Measurements from ENCODE around the gene ZNF274. TPM values are rescaled to one million over a fixed set of nuclear protein-coding genes. Genes with fewer than 3 reads are reported as not detected.

Gene ZNF274
- total and polyA plus RNA-seq, 10 of the 15 experiments (the other 5 are each of a cell fraction or from before 2014, with no cell fraction given): 2.7 to 17.6 (median 14.3) TPM

DNA sequence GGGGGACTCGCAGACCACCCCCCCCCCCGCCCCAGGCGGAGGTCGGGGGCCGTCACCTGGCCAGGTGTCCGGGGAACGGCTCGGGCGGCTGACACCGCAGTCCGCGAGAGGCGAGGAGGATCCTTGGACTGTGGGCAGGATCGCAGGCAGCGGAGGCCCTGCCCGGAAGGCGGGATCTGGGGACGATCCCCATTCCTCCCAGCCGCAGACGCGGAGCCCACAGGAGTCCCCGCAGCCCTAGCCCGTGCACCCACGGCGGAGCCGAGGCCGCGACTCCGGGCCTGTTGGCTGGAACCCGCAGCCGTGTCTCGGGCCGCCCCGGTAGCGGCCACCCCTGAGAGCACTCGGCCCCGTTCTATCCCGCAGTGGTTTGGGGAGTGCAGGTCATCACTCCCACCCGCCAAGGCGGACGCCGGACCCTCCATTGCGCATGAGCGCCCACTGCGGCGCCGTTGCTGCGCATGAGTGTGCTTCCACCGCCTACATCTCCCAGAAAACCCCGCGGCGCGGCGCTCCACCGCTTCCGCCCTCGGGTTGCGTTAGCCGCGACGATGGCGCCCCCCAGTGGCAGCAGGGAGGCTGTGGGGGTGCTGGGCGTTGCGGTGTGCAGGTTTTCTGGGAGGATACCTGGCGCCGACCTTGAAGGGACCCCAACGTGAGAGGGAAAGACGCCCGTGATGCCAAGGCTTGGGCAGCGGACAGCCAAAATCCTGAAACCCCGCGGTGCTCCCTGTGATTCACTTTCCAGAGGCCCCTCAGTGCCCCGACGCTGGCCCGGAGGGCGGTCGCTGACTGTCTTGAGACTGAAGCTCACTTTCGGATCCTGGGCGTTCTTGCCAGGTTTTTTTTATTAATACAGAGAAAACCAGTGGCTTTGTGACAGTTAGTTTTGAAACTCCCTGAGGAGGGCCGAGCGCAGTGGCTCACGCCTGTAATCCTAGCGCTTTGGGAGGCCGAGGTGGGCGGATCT, 27.9 kb upstream of the ZNF274 start (continued):
- TF ChIP-seq, protein P1, sequence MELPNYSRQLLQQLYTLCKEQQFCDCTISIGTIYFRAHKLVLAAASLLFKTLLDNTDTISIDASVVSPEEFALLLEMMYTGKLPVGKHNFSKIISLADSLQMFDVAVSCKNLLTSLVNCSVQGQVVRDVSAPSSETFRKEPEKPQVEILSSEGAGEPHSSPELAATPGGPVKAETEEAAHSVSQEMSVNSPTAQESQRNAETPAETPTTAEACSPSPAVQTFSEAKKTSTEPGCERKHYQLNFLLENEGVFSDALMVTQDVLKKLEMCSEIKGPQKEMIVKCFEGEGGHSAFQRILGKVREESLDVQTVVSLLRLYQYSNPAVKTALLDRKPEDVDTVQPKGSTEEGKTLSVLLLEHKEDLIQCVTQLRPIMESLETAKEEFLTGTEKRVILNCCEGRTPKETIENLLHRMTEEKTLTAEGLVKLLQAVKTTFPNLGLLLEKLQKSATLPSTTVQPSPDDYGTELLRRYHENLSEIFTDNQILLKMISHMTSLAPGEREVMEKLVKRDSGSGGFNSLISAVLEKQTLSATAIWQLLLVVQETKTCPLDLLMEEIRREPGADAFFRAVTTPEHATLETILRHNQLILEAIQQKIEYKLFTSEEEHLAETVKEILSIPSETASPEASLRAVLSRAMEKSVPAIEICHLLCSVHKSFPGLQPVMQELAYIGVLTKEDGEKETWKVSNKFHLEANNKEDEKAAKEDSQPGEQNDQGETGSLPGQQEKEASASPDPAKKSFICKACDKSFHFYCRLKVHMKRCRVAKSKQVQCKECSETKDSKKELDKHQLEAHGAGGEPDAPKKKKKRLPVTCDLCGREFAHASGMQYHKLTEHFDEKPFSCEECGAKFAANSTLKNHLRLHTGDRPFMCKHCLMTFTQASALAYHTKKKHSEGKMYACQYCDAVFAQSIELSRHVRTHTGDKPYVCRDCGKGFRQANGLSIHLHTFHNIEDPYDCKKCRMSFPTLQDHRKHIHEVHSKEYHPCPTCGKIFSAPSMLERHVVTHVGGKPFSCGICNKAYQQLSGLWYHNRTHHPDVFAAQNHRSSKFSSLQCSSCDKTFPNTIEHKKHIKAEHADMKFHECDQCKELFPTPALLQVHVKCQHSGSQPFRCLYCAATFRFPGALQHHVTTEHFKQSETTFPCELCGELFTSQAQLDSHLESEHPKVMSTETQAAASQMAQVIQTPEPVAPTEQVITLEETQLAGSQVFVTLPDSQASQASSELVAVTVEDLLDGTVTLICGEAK (IDR thresholded peaks at IDR 0.05; ENCODE audit: borderline replicate concordance): 0 out of 2 replicates have a peak, but pooled peaks have one; percentile 36
- no peak for TF ChIP-seq STAT1 (conservative IDR thresholded peaks at IDR 0.05)
- TF ChIP-seq, protein P2, sequence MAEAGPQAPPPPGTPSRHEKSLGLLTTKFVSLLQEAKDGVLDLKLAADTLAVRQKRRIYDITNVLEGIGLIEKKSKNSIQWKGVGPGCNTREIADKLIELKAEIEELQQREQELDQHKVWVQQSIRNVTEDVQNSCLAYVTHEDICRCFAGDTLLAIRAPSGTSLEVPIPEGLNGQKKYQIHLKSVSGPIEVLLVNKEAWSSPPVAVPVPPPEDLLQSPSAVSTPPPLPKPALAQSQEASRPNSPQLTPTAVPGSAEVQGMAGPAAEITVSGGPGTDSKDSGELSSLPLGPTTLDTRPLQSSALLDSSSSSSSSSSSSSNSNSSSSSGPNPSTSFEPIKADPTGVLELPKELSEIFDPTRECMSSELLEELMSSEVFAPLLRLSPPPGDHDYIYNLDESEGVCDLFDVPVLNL (IDR thresholded peaks at IDR 0.05; ENCODE audit: low read depth, low read length): no peak
- no peak for TF ChIP-seq SMAD5 (IDR thresholded peaks at IDR 0.05; ENCODE audit: low read depth)
- TF ChIP-seq ZNF217 (IDR thresholded peaks at IDR 0.05): no peak
- TF ChIP-seq EP300 (IDR thresholded peaks at IDR 0.05; ENCODE audit: borderline replicate concordance in 1 of 2, control insufficient read depth in 1 of 2, low read depth in 2 of 2, low read length in 2 of 2): no peak
- TF ChIP-seq IKZF2 (IDR thresholded peaks at IDR 0.05): no peak
- no peak for TF ChIP-seq SUZ12 (IDR thresholded peaks at IDR 0.05; ENCODE audit: unreplicated experiment)
- TF ChIP-seq NR2F1 (conservative IDR thresholded peaks at IDR 0.05): no peak
- TF ChIP-seq SMC3 (IDR thresholded peaks at IDR 0.05; ENCODE audit: borderline replicate concordance, low read length): peak; percentile 65; the same call in 1 of the 2 replicates
- TF ChIP-seq, protein P3, sequence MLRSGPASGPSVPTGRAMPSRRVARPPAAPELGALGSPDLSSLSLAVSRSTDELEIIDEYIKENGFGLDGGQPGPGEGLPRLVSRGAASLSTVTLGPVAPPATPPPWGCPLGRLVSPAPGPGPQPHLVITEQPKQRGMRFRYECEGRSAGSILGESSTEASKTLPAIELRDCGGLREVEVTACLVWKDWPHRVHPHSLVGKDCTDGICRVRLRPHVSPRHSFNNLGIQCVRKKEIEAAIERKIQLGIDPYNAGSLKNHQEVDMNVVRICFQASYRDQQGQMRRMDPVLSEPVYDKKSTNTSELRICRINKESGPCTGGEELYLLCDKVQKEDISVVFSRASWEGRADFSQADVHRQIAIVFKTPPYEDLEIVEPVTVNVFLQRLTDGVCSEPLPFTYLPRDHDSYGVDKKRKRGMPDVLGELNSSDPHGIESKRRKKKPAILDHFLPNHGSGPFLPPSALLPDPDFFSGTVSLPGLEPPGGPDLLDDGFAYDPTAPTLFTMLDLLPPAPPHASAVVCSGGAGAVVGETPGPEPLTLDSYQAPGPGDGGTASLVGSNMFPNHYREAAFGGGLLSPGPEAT (IDR thresholded peaks at IDR 0.05; ENCODE audit: low read depth): no peak
- TF ChIP-seq, protein P4, sequence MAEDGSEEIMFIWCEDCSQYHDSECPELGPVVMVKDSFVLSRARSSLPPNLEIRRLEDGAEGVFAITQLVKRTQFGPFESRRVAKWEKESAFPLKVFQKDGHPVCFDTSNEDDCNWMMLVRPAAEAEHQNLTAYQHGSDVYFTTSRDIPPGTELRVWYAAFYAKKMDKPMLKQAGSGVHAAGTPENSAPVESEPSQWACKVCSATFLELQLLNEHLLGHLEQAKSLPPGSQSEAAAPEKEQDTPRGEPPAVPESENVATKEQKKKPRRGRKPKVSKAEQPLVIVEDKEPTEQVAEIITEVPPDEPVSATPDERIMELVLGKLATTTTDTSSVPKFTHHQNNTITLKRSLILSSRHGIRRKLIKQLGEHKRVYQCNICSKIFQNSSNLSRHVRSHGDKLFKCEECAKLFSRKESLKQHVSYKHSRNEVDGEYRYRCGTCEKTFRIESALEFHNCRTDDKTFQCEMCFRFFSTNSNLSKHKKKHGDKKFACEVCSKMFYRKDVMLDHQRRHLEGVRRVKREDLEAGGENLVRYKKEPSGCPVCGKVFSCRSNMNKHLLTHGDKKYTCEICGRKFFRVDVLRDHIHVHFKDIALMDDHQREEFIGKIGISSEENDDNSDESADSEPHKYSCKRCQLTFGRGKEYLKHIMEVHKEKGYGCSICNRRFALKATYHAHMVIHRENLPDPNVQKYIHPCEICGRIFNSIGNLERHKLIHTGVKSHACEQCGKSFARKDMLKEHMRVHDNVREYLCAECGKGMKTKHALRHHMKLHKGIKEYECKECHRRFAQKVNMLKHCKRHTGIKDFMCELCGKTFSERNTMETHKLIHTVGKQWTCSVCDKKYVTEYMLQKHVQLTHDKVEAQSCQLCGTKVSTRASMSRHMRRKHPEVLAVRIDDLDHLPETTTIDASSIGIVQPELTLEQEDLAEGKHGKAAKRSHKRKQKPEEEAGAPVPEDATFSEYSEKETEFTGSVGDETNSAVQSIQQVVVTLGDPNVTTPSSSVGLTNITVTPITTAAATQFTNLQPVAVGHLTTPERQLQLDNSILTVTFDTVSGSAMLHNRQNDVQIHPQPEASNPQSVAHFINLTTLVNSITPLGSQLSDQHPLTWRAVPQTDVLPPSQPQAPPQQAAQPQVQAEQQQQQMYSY (CRISPR knock-in tag; IDR thresholded peaks at IDR 0.05): no peak
- no peak for TF ChIP-seq NR2C2 (IDR thresholded peaks at IDR 0.05; ENCODE audit: borderline replicate concordance, control insufficient read depth, insufficient read length, low read depth)
- TF ChIP-seq ZNF24 (IDR thresholded peaks at IDR 0.05): no peak
- no peak for TF ChIP-seq MTA3 (IDR thresholded peaks at IDR 0.05; ENCODE audit: borderline replicate concordance, low read length)
